Measurements from ENCODE around the gene ENPP6. TPM values are rescaled to one million over a fixed set of nuclear protein-coding genes. Genes with fewer than 3 reads are reported as not detected.

Gene ENPP6
- total and polyA plus RNA-seq, 2 experiments from 2014 or later, result 0.11 TPM; not detected in 1

DNA sequence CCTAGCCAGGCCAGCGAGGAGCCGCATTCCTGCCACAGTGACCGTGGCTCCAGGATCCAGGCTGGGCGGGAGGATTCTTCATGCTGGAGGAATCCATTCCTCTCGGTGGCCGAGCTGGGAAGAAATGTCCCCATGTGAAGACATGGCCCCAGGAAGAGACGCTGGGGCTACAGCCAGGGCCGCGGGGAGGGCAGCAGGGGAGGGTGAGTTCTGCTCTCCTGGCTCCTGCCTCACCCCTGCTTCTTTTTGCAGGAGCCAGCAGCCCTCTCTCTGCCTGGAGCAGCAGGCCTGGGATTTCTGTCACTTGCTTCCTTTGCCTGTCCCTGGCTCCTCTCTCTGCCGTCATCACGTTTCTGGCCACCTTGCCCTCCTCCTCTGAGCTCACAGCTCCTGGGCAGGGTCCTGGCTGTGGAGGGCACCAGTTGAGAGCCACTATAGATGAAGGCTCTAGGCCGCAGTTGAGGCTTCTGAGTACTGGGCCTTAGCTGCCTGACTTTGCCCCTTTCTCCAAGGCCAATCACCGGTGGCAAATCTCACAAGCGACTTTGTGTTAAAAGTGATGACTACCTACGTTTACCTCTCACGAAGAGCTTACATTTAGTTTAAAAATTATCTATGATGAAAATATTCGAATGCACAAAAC, 48.3 kb downstream of the ENPP6 start:
- Mint-ChIP-seq H3K9me3 (no peaks in the 10 kb centered on the region), H3K27me3 (ENCODE audit: insufficient read depth, low read depth, poor library complexity) (peaks cover 24% of the 10 kb centered on the region), H3K4me1 (peaks cover 57% of the 10 kb centered on the region), H3K4me3 (no peak overlapping the region), H3K27ac (no peak overlapping the region), H3K36me3 (ENCODE audit: low read depth) (no peaks in the 10 kb centered on the region)
- 0 out of 2 replicates have a peak overlapping the region, but pooled peaks have one; percentile 38 for H3K4me2 ChIP-seq
- H3K4me3 ChIP-seq, result no peak overlapping the region
- TF ChIP-seq ZNF114 (CRISPR knock-in tag; IDR thresholded peaks at IDR 0.05) (no peak), ZNF331 (CRISPR knock-in tag; IDR thresholded peaks at IDR 0.05; ENCODE audit: low read depth) (no peak), CREB1 (CRISPR knock-in tag; IDR thresholded peaks at IDR 0.05; ENCODE audit: low read depth) (no peak), POLR2AphosphoS5 (IDR thresholded peaks at IDR 0.05; ENCODE audit: low read depth) (no peak), STAT1 (IDR thresholded peaks at IDR 0.05; ENCODE audit: unreplicated experiment) (no peak), CTCF (conservative IDR thresholded peaks at IDR 0.05; ENCODE audit: low read depth in 2 of 2) (no peak), NANOG (IDR thresholded peaks at IDR 0.05; ENCODE audit: borderline replicate concordance) (no peak), JUNB (IDR thresholded peaks at IDR 0.05; ENCODE audit: unreplicated experiment) (no peak), EZH2 (IDR thresholded peaks at IDR 0.05; ENCODE audit: low read depth, unreplicated experiment) (no peak), EZH2phosphoT487 (IDR thresholded peaks at IDR 0.05; ENCODE audit: unreplicated experiment) (no peak)
- TF ChIP-seq, protein P1, sequence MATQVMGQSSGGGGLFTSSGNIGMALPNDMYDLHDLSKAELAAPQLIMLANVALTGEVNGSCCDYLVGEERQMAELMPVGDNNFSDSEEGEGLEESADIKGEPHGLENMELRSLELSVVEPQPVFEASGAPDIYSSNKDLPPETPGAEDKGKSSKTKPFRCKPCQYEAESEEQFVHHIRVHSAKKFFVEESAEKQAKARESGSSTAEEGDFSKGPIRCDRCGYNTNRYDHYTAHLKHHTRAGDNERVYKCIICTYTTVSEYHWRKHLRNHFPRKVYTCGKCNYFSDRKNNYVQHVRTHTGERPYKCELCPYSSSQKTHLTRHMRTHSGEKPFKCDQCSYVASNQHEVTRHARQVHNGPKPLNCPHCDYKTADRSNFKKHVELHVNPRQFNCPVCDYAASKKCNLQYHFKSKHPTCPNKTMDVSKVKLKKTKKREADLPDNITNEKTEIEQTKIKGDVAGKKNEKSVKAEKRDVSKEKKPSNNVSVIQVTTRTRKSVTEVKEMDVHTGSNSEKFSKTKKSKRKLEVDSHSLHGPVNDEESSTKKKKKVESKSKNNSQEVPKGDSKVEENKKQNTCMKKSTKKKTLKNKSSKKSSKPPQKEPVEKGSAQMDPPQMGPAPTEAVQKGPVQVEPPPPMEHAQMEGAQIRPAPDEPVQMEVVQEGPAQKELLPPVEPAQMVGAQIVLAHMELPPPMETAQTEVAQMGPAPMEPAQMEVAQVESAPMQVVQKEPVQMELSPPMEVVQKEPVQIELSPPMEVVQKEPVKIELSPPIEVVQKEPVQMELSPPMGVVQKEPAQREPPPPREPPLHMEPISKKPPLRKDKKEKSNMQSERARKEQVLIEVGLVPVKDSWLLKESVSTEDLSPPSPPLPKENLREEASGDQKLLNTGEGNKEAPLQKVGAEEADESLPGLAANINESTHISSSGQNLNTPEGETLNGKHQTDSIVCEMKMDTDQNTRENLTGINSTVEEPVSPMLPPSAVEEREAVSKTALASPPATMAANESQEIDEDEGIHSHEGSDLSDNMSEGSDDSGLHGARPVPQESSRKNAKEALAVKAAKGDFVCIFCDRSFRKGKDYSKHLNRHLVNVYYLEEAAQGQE (IDR thresholded peaks at IDR 0.05; ENCODE audit: unreplicated experiment), result no peak
- TF ChIP-seq, protein P2, sequence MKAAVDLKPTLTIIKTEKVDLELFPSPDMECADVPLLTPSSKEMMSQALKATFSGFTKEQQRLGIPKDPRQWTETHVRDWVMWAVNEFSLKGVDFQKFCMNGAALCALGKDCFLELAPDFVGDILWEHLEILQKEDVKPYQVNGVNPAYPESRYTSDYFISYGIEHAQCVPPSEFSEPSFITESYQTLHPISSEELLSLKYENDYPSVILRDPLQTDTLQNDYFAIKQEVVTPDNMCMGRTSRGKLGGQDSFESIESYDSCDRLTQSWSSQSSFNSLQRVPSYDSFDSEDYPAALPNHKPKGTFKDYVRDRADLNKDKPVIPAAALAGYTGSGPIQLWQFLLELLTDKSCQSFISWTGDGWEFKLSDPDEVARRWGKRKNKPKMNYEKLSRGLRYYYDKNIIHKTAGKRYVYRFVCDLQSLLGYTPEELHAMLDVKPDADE (IDR thresholded peaks at IDR 0.05), result no peak
- TF ChIP-seq, protein P3, sequence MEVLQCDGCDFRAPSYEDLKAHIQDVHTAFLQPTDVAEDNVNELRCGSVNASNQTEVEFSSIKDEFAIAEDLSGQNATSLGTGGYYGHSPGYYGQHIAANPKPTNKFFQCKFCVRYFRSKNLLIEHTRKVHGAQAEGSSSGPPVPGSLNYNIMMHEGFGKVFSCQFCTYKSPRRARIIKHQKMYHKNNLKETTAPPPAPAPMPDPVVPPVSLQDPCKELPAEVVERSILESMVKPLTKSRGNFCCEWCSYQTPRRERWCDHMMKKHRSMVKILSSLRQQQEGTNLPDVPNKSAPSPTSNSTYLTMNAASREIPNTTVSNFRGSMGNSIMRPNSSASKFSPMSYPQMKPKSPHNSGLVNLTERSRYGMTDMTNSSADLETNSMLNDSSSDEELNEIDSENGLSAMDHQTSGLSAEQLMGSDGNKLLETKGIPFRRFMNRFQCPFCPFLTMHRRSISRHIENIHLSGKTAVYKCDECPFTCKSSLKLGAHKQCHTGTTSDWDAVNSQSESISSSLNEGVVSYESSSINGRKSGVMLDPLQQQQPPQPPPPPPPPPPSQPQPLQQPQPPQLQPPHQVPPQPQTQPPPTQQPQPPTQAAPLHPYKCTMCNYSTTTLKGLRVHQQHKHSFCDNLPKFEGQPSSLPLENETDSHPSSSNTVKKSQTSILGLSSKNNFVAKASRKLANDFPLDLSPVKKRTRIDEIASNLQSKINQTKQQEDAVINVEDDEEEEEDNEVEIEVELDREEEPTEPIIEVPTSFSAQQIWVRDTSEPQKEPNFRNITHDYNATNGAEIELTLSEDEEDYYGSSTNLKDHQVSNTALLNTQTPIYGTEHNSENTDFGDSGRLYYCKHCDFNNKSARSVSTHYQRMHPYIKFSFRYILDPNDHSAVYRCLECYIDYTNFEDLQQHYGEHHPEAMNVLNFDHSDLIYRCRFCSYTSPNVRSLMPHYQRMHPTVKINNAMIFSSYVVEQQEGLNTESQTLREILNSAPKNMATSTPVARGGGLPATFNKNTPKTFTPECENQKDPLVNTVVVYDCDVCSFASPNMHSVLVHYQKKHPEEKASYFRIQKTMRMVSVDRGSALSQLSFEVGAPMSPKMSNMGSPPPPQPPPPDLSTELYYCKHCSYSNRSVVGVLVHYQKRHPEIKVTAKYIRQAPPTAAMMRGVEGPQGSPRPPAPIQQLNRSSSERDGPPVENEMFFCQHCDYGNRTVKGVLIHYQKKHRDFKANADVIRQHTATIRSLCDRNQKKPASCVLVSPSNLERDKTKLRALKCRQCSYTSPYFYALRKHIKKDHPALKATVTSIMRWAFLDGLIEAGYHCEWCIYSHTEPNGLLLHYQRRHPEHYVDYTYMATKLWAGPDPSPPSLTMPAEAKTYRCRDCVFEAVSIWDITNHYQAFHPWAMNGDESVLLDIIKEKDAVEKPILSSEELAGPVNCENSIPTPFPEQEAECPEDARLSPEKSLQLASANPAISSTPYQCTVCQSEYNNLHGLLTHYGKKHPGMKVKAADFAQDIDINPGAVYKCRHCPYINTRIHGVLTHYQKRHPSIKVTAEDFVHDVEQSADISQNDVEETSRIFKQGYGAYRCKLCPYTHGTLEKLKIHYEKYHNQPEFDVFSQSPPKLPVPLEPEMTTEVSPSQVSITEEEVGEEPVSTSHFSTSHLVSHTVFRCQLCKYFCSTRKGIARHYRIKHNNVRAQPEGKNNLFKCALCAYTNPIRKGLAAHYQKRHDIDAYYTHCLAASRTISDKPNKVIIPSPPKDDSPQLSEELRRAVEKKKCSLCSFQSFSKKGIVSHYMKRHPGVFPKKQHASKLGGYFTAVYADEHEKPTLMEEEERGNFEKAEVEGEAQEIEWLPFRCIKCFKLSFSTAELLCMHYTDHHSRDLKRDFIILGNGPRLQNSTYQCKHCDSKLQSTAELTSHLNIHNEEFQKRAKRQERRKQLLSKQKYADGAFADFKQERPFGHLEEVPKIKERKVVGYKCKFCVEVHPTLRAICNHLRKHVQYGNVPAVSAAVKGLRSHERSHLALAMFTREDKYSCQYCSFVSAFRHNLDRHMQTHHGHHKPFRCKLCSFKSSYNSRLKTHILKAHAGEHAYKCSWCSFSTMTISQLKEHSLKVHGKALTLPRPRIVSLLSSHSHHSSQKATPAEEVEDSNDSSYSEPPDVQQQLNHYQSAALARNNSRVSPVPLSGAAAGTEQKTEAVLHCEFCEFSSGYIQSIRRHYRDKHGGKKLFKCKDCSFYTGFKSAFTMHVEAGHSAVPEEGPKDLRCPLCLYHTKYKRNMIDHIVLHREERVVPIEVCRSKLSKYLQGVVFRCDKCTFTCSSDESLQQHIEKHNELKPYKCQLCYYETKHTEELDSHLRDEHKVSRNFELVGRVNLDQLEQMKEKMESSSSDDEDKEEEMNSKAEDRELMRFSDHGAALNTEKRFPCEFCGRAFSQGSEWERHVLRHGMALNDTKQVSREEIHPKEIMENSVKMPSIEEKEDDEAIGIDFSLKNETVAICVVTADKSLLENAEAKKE (CRISPR knock-in tag; IDR thresholded peaks at IDR 0.05), result no peak
- H3K4me1 ChIP-seq (ENCODE audit: insufficient read depth), result peaks cover 31% of the 10 kb centered on the region
- H3K27ac ChIP-seq (ENCODE audit: low read depth), result no peak overlapping the region
- no peaks in the 10 kb centered on the region for H4K20me1 ChIP-seq (replicated peaks; ENCODE audit: insufficient read depth)
- DNase-seq (ENCODE audit: low spot score) (peak; percentile 37), ATAC-seq (peak; percentile 7; the same call in 1 of the 3 replicates)
- H3K36me3 ChIP-seq (ENCODE audit: insufficient read depth), result no peaks in the 10 kb centered on the region
- no peaks in the 10 kb centered on the region for H3K9me2 ChIP-seq (ENCODE audit: insufficient read depth)
- H3K27me3 ChIP-seq (ENCODE audit: insufficient read depth), result no peaks in the 10 kb centered on the region
- peak overlapping the region; percentile 20 for H2AFZ ChIP-seq
- H3F3A ChIP-seq (replicated peaks; ENCODE audit: low read depth), result no peaks in the 10 kb centered on the region; the same call in none of the 2 replicates
- no peaks in the 10 kb centered on the region for H3K79me2 ChIP-seq (replicated peaks; ENCODE audit: insufficient read depth)
